Measurements from ENCODE around the gene SH2D6.

DNA sequence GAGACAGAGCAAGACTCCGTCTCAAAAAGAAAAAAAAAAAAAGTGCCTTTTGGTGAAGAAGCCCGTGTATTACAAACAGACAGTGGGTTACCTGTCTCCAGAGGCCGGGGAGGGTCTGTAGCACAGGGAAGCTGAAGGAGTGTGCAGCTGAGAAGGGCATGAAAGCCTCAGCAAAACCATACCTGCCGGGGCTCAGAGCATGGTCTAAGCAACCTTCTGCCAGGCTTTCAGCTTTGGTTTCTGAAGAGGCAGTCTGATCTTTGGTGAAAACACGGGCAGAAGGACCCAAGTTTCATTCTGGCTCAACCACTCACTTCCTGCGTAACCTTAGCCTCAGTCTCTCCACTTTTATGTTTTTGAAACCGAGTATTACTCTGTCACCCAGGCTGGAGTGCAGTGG lies 21.5 kb downstream of the SH2D6 start:
- TF ChIP-seq, protein P1, sequence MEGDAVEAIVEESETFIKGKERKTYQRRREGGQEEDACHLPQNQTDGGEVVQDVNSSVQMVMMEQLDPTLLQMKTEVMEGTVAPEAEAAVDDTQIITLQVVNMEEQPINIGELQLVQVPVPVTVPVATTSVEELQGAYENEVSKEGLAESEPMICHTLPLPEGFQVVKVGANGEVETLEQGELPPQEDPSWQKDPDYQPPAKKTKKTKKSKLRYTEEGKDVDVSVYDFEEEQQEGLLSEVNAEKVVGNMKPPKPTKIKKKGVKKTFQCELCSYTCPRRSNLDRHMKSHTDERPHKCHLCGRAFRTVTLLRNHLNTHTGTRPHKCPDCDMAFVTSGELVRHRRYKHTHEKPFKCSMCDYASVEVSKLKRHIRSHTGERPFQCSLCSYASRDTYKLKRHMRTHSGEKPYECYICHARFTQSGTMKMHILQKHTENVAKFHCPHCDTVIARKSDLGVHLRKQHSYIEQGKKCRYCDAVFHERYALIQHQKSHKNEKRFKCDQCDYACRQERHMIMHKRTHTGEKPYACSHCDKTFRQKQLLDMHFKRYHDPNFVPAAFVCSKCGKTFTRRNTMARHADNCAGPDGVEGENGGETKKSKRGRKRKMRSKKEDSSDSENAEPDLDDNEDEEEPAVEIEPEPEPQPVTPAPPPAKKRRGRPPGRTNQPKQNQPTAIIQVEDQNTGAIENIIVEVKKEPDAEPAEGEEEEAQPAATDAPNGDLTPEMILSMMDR (IDR thresholded peaks at IDR 0.05; ENCODE audit: poor library complexity), result no peak
- TF ChIP-seq EZH2 (IDR thresholded peaks at IDR 0.05; ENCODE audit: borderline replicate concordance) (no peak), EZH2phosphoT487 (IDR thresholded peaks at IDR 0.05; ENCODE audit: low read depth, severe bottlenecking, unreplicated experiment) (no peak)
